ENCODE results near the gene PSG3.

GRCh38 chr19:42693760-42694350 is 46.4 kb downstream of the PSG3 start:
- TF ChIP-seq CTCF (IDR thresholded peaks at IDR 0.05) (peak; percentile 78), ZFX (IDR thresholded peaks at IDR 0.05; ENCODE audit: borderline replicate concordance) (no peak)
